DOHH2 (cell line): ENCODE results near the gene ECM1.

Experiments used
- H3F3A ChIP-seq: fragments of 200-600 bp; sonication (generic), shearing (Covaris generic); 2 replicates; pipeline ENCODE4 v1.6.0; 2016; ENCODE audit warnings: antibody characterized with exemption, mild to moderate bottlenecking; ENCODE audit not compliant: control insufficient read depth, insufficient read depth
- H3K27ac ChIP-seq: fragments of 200-600 bp; sonication (generic); 2 replicates; pipeline ENCODE4 v1.5.1; 2014; ENCODE audit warnings: low read depth, mild to moderate bottlenecking, low read length, moderate library complexity
- H3K27me3 ChIP-seq: fragments of 200-600 bp; sonication (generic); 2 replicates; pipeline ENCODE4 v1.6.1; 2014; ENCODE audit warnings: mild to moderate bottlenecking, low read length, mixed read lengths; ENCODE audit not compliant: control insufficient read depth
- H3K36me3 ChIP-seq: fragments of 200-600 bp; sonication (generic); 2 replicates; pipeline ENCODE4 v1.6.1; 2014; ENCODE audit warnings: mild to moderate bottlenecking, low read length, moderate library complexity, mixed read lengths; ENCODE audit not compliant: control insufficient read depth
- H3K4me1 ChIP-seq: fragments of 200-600 bp; sonication (generic); 2 replicates; pipeline ENCODE4 v1.6.1; 2014; ENCODE audit warnings: mild to moderate bottlenecking, low read length, mixed read lengths; ENCODE audit not compliant: control insufficient read depth
- H3K4me2 ChIP-seq: fragments of 200-600 bp; sonication (generic); 2 replicates; pipeline ENCODE4 v1.6.0; 2014; ENCODE audit warnings: mild to moderate bottlenecking, low read length, moderate library complexity
- H3K4me3 ChIP-seq: fragments of 200-600 bp; sonication (generic); 2 replicates; pipeline ENCODE4 v1.5.1; 2014; ENCODE audit warnings: mild to moderate bottlenecking, low read length, mixed read lengths
- H3K79me2 ChIP-seq: fragments of 200-600 bp; sonication (generic); 2 replicates; pipeline ENCODE4 v1.6.1; 2014; ENCODE audit warnings: mild to moderate bottlenecking, low read length, mixed read lengths; ENCODE audit not compliant: control insufficient read depth
- H3K9me2 ChIP-seq: fragments of 200-600 bp; sonication (generic); replicated peaks from 2 replicates; pipeline ENCODE4 v1.6.1; 2014; ENCODE audit warnings: mild to moderate bottlenecking, low read length, mixed read lengths; ENCODE audit not compliant: control insufficient read depth
- H3K9me3 ChIP-seq: fragments of 200-600 bp; sonication (generic); 2 replicates; pipeline ENCODE4 v1.6.1; 2014; ENCODE audit warnings: antibody characterized with exemption, low read length, mixed read lengths; ENCODE audit not compliant: control insufficient read depth, insufficient read depth
- H4K20me1 ChIP-seq: fragments of 200-600 bp; sonication (generic); 2 replicates; pipeline ENCODE4 v1.6.0; 2014; ENCODE audit warnings: low read depth, mild to moderate bottlenecking, antibody characterized with exemption, low read length, moderate library complexity; ENCODE audit not compliant: control insufficient read depth, insufficient read depth
- CTCF ChIP-seq: fragments of 200-600 bp; sonication (generic); IDR thresholded peaks from one replicate; pipeline ENCODE4 v1.5.1; 2014; ENCODE audit warnings: antibody characterized with exemption, mild to moderate bottlenecking, low read depth, low read length; ENCODE audit not compliant: poor library complexity, severe bottlenecking
- EZH2phosphoT487 ChIP-seq: fragments of 200-600 bp; sonication (generic); IDR thresholded peaks from 2 replicates; pipeline ENCODE4 v1.6.1; 2017; ENCODE audit warnings: borderline replicate concordance, mild to moderate bottlenecking, antibody characterized with exemption, low read length, moderate library complexity, mixed read lengths

Gene ECM1

GRCh38 chr1:150543500-150544143, 35.7 kb downstream of the ECM1 start:
- Histone ChIP-seq H3K9me3 (no peaks in the 10 kb centered on the region), H3K27ac (no peak overlapping the region), H4K20me1 (no peaks in the 10 kb centered on the region), H3K4me1 (peaks cover 3% of the 10 kb centered on the region), H3K79me2 (no peaks in the 10 kb centered on the region), H3K4me3 (no peak overlapping the region), H3F3A (0 out of 2 replicates have a peak, but pooled peaks cover 2% of the 10 kb centered on the region), H3K27me3 (peaks cover 16% of the 10 kb centered on the region), H3K36me3 (no peaks in the 10 kb centered on the region), H3K9me2 (no peaks in the 10 kb centered on the region), H3K4me2 (no peak overlapping the region)
- TF ChIP-seq CTCF (no peak), EZH2phosphoT487 (no peak)

DNA sequence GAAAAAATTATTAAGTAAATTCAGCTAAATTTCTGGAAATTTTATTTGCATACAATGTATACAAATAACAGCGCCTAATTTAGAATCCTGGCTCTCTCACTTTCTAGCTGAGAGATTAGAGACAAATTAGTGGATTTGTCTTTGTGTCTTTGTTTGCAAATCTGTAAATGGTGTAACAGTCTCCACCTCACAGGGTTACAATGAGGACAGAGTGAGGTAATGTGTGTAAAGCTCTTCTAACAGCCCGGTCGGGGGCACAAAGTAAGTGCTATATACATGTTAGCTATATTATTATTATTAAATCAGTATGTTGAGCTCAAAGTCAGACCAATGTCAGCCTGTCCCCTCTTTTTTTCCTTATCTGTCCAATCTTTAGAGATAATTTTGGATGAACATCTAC, 36.3 kb downstream of the ECM1 start:
- 0 out of 2 replicates have a peak, but pooled peaks cover 2% of the 10 kb centered on the region for H3F3A ChIP-seq
- no peak overlapping the region for H3K27ac ChIP-seq
- no peaks in the 10 kb centered on the region for H3K79me2 ChIP-seq
- peaks cover 20% of the 10 kb centered on the region for H3K27me3 ChIP-seq
- no peak overlapping the region for H3K4me2 ChIP-seq
- no peaks in the 10 kb centered on the region for H4K20me1 ChIP-seq
- TF ChIP-seq EZH2phosphoT487: no peak
- no peak for TF ChIP-seq CTCF
- H3K9me3 ChIP-seq: no peaks in the 10 kb centered on the region
- peaks cover 5% of the 10 kb centered on the region for H3K4me1 ChIP-seq
- H3K4me3 ChIP-seq: no peak overlapping the region
- H3K36me3 ChIP-seq: no peaks in the 10 kb centered on the region
- no peaks in the 10 kb centered on the region for H3K9me2 ChIP-seq

DNA sequence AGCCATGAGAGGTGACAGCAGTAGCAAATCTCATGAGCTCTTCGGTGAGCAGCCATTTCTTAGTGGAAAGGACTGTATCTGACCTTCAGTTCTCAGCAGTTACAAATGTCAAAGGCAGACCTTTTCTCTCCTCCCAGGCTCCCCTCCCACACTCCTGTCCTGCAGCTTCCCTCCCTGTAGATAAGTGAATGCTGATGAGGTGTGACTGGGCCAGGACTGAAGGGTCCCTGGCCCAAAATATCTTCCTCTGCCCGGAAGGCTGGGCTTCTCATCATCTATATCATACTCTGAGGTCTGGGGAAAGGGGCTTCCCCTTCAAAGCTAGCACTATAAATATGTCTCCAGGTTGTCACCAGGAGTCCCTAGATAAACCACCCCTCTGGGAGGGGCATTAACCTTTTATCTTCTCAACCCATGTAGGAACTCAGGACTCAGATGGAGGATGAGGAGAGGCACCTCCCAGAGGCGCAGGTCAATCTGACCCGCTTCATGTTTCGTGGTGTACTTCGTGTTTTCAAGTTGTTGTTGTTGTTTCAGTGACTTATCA, 37.6 kb downstream of the ECM1 start:
- no peak for TF ChIP-seq EZH2phosphoT487
- no peak for TF ChIP-seq CTCF
- no peak overlapping the region for H3K4me3 ChIP-seq
- peaks cover 30% of the 10 kb centered on the region for H3K27me3 ChIP-seq

More for the DNA sequence above, 37.6 kb downstream of the ECM1 start:
- no peaks in the 10 kb centered on the region for H3K79me2 ChIP-seq
- H3K4me1 ChIP-seq: peaks cover 5% of the 10 kb centered on the region
- no peak overlapping the region for H3K4me2 ChIP-seq
- H3K9me3 ChIP-seq: no peaks in the 10 kb centered on the region
- no peaks in the 10 kb centered on the region for H3K36me3 ChIP-seq
- H4K20me1 ChIP-seq: no peaks in the 10 kb centered on the region
- no peaks in the 10 kb centered on the region for H3K9me2 ChIP-seq
- no peak overlapping the region for H3K27ac ChIP-seq
- H3F3A ChIP-seq: 0 out of 2 replicates have a peak, but pooled peaks cover 2% of the 10 kb centered on the region
